Measurements from ENCODE around the gene SPECC1. TPM values are rescaled to one million over a fixed set of nuclear protein-coding genes. Genes with fewer than 3 reads are reported as not detected.

Gene SPECC1
- total and polyA plus RNA-seq, 12 donors, result 19.2 to 96.1 (median 40.3) TPM

DNA sequence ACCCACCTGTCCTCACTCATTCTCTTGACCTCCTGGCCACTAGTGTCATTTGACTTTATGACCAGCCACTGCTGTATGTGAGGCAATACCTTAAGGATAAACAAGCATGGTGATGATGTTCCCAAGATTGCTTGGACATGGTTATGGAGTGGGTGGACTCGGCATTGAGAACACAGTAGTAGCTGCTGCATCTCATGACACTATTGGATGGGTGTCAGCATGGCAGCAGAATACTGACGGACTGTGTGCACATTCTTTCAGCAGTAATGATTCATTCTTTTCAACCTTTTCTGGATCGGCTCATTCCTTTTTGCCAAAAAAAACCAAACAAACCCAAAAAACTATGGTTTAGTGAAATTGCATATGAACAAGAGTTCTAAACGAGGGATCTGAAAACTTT is 13.5 kb downstream of the SPECC1 start:
- H3K36me3 ChIP-seq (replicated peaks in 1 of 2), result no peaks in the 10 kb centered on the region
- TF ChIP-seq, protein P1, sequence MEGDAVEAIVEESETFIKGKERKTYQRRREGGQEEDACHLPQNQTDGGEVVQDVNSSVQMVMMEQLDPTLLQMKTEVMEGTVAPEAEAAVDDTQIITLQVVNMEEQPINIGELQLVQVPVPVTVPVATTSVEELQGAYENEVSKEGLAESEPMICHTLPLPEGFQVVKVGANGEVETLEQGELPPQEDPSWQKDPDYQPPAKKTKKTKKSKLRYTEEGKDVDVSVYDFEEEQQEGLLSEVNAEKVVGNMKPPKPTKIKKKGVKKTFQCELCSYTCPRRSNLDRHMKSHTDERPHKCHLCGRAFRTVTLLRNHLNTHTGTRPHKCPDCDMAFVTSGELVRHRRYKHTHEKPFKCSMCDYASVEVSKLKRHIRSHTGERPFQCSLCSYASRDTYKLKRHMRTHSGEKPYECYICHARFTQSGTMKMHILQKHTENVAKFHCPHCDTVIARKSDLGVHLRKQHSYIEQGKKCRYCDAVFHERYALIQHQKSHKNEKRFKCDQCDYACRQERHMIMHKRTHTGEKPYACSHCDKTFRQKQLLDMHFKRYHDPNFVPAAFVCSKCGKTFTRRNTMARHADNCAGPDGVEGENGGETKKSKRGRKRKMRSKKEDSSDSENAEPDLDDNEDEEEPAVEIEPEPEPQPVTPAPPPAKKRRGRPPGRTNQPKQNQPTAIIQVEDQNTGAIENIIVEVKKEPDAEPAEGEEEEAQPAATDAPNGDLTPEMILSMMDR (IDR thresholded peaks at IDR 0.05), result no peak
- no peak for TF ChIP-seq POLR2A (IDR thresholded peaks at IDR 0.05)
- no peaks in the 10 kb centered on the region for H3K9me3 ChIP-seq (replicated peaks in 1 of 3)
- intact Hi-C loops (cut with DNase I), result no loop called here
- DNase-seq, result no peak
- no peaks in the 10 kb centered on the region for H3K4me1 ChIP-seq (replicated peaks in 1 of 2)
- WGBS, 4 donors, result 64 to 78% (median 76%) methylated on average over 4 of the region's 4 CpGs
- H3K27me3 ChIP-seq, result no peaks in the 10 kb centered on the region
- no peak overlapping the region for H3K4me3 ChIP-seq
- no peak overlapping the region for H3K27ac ChIP-seq

GRCh38 chr17:20026960-20027359 is 17.8 kb downstream of the SPECC1 start:
- Histone ChIP-seq H3K4me1 (replicated peaks in 1 of 2) (no peaks in the 10 kb centered on the region), H3K27me3 (no peaks in the 10 kb centered on the region), H3K4me3 (no peak overlapping the region), H3K9me3 (replicated peaks in 1 of 3) (no peaks in the 10 kb centered on the region), H3K36me3 (replicated peaks in 1 of 2) (no peaks in the 10 kb centered on the region), H3K27ac (no peak overlapping the region)
- intact Hi-C loops (cut with DNase I), result no loop called here
- TF ChIP-seq, protein P1 (IDR thresholded peaks at IDR 0.05), result no peak
- TF ChIP-seq POLR2A (IDR thresholded peaks at IDR 0.05), result no peak
- DNase-seq, result no peak

DNA sequence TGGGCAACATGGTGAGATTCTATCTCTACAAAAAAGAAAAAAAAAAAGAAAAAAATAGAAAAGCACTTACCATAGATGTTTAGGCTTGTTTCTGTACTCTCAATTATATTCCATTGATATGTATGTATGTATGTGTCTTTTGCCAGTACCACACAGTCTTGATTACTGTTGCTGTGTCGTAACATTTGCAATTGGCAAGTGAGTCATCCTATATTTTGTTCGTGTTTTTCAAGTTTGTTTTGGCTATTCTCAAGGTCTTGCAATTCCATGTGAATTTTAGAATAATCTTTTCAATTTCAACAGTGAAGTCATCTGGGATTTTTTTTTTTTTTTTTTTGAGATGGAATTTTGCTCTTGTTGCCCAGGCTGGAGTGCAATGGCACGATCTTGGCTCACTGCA is 19.3 kb downstream of the SPECC1 start:
- Histone ChIP-seq H3K27me3 (no peaks in the 10 kb centered on the region), H3K4me1 (replicated peaks in 1 of 2) (no peaks in the 10 kb centered on the region), H3K9me3 (replicated peaks in 1 of 3) (peaks cover 0 to 4% (median 0%) of the 10 kb centered on the region in 3 donors), H3K4me3 (no peak overlapping the region), H3K27ac (no peak overlapping the region), H3K36me3 (replicated peaks in 1 of 2) (no peaks in the 10 kb centered on the region)
- TF ChIP-seq, protein P1 (IDR thresholded peaks at IDR 0.05), result no peak
- TF ChIP-seq POLR2A (IDR thresholded peaks at IDR 0.05), result no peak
- 48 to 56% (median 50%) methylated on average over 3 of the region's 3 CpGs for WGBS, 4 donors
- no peak for DNase-seq
- intact Hi-C loops (cut with DNase I), result no loop called here

DNA sequence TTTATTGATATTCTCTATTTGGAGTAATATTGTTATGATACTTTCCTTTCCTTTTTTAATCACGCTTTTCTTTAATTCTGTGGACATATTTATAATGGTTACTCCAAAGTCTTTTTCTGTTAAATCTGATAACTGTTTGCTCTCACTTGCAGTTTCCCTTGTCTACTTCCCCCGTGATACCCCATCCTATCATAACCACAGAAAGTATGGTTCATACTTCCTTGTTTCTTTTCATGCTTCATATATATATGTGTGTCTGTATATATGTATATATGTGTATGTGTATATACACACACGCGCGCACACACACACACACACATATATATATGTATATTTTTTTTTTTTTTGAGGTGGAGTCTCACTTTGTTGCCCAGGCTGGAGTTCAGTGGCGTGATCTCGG is 23.5 kb downstream of the SPECC1 start:
- Histone ChIP-seq H3K27ac (no peak overlapping the region), H3K27me3 (no peaks in the 10 kb centered on the region), H3K36me3 (replicated peaks in 1 of 2) (no peaks in the 10 kb centered on the region), H3K4me3 (no peak overlapping the region), H3K4me1 (replicated peaks in 1 of 2) (no peaks in the 10 kb centered on the region), H3K9me3 (replicated peaks in 1 of 3) (peaks cover 0 to 4% (median 0%) of the 10 kb centered on the region in 3 donors)
- intact Hi-C loops (cut with DNase I), result no loop called here
- TF ChIP-seq, protein P1 (IDR thresholded peaks at IDR 0.05), result no peak
- TF ChIP-seq POLR2A (IDR thresholded peaks at IDR 0.05), result no peak
- DNase-seq, result no peak
- 85 to 91% (median 90%) methylated on average over 7 of the region's 7 CpGs for WGBS, 4 donors

All from adrenal gland (tissue), 12 donors.